Measurements from ENCODE around the gene CRTAP. TPM values are rescaled to one million over a fixed set of nuclear protein-coding genes. Genes with fewer than 3 reads are reported as not detected.

The CRTAP gene
- total and polyA plus RNA-seq, 2 experiments from 2014 or later, result 71.9 to 210 TPM

DNA sequence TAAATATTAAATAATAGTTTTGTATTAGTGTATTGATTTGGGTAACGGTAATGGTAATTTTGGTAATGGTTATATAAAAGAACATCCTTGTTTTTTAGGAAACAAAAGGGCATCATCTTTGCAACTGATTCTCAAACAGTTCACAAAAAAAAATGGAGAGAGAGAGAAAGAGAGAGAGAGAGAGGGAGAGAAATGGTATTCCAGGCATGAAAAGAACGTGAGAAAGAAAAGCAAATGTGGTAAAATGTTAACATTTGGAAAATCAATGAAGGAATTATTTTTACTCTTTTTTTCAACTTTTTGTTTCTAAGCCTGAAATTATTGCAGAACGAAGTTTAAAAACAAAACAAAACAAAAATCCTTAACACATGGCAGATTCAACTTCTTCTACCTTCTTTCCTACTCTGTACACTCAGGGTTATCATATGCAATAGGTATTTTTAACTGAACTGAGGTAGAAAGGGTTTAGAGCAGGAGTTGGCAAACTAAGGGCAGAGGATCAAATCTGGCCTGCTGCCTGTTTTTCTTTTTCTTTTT lies 14.6 kb upstream of the CRTAP start (continued):
- TF ChIP-seq, protein P1, sequence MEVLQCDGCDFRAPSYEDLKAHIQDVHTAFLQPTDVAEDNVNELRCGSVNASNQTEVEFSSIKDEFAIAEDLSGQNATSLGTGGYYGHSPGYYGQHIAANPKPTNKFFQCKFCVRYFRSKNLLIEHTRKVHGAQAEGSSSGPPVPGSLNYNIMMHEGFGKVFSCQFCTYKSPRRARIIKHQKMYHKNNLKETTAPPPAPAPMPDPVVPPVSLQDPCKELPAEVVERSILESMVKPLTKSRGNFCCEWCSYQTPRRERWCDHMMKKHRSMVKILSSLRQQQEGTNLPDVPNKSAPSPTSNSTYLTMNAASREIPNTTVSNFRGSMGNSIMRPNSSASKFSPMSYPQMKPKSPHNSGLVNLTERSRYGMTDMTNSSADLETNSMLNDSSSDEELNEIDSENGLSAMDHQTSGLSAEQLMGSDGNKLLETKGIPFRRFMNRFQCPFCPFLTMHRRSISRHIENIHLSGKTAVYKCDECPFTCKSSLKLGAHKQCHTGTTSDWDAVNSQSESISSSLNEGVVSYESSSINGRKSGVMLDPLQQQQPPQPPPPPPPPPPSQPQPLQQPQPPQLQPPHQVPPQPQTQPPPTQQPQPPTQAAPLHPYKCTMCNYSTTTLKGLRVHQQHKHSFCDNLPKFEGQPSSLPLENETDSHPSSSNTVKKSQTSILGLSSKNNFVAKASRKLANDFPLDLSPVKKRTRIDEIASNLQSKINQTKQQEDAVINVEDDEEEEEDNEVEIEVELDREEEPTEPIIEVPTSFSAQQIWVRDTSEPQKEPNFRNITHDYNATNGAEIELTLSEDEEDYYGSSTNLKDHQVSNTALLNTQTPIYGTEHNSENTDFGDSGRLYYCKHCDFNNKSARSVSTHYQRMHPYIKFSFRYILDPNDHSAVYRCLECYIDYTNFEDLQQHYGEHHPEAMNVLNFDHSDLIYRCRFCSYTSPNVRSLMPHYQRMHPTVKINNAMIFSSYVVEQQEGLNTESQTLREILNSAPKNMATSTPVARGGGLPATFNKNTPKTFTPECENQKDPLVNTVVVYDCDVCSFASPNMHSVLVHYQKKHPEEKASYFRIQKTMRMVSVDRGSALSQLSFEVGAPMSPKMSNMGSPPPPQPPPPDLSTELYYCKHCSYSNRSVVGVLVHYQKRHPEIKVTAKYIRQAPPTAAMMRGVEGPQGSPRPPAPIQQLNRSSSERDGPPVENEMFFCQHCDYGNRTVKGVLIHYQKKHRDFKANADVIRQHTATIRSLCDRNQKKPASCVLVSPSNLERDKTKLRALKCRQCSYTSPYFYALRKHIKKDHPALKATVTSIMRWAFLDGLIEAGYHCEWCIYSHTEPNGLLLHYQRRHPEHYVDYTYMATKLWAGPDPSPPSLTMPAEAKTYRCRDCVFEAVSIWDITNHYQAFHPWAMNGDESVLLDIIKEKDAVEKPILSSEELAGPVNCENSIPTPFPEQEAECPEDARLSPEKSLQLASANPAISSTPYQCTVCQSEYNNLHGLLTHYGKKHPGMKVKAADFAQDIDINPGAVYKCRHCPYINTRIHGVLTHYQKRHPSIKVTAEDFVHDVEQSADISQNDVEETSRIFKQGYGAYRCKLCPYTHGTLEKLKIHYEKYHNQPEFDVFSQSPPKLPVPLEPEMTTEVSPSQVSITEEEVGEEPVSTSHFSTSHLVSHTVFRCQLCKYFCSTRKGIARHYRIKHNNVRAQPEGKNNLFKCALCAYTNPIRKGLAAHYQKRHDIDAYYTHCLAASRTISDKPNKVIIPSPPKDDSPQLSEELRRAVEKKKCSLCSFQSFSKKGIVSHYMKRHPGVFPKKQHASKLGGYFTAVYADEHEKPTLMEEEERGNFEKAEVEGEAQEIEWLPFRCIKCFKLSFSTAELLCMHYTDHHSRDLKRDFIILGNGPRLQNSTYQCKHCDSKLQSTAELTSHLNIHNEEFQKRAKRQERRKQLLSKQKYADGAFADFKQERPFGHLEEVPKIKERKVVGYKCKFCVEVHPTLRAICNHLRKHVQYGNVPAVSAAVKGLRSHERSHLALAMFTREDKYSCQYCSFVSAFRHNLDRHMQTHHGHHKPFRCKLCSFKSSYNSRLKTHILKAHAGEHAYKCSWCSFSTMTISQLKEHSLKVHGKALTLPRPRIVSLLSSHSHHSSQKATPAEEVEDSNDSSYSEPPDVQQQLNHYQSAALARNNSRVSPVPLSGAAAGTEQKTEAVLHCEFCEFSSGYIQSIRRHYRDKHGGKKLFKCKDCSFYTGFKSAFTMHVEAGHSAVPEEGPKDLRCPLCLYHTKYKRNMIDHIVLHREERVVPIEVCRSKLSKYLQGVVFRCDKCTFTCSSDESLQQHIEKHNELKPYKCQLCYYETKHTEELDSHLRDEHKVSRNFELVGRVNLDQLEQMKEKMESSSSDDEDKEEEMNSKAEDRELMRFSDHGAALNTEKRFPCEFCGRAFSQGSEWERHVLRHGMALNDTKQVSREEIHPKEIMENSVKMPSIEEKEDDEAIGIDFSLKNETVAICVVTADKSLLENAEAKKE (CRISPR knock-in tag; IDR thresholded peaks at IDR 0.05), result no peak
- TF ChIP-seq CREB1 (CRISPR knock-in tag; IDR thresholded peaks at IDR 0.05; ENCODE audit: low read depth), result no peak
- no peak for TF ChIP-seq JUNB (IDR thresholded peaks at IDR 0.05; ENCODE audit: unreplicated experiment)
- no peak for TF ChIP-seq ZNF331 (CRISPR knock-in tag; IDR thresholded peaks at IDR 0.05; ENCODE audit: low read depth)

DNA sequence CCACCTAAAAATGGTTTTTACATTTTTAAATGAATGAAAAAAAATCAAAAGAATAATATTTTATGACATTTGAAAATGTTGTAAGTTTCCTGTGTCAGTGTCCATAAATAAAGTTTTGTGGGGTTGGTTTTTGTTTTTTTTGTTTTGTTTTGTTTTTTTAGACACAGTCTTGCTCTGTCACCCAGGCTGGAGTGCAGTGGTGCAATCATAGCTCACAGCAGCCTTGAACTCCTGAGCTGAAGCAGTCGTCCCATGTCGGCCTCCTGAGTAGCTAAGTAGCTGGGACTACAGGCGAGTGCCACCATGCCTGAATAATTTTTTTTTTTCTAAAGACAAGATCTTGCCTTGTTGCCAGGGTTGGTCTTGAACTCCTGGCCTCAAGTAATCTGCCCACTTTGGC lies 14.1 kb upstream of the CRTAP start:
- Histone ChIP-seq H2AFZ (no peak overlapping the region), H3K36me3 (ENCODE audit: insufficient read depth) (no peaks in the 10 kb centered on the region), H3K27ac (ENCODE audit: low read depth) (no peak overlapping the region), H3F3A (replicated peaks; ENCODE audit: low read depth) (0 out of 2 replicates have a peak, but pooled peaks cover 5% of the 10 kb centered on the region), H4K20me1 (replicated peaks; ENCODE audit: insufficient read depth) (peaks cover 4% of the 10 kb centered on the region; the same call in 1 of the 2 replicates), H3K9me2 (ENCODE audit: insufficient read depth) (no peaks in the 10 kb centered on the region), H3K4me3 (no peak overlapping the region), H3K27me3 (ENCODE audit: insufficient read depth) (no peaks in the 10 kb centered on the region), H3K79me2 (replicated peaks; ENCODE audit: insufficient read depth) (peaks cover 17% of the 10 kb centered on the region), H3K4me1 (ENCODE audit: insufficient read depth) (peaks cover 22% of the 10 kb centered on the region), H3K4me2 (no peak overlapping the region)
- ATAC-seq, result no peak
- Mint-ChIP-seq H3K4me1 (peaks cover 16% of the 10 kb centered on the region), H3K4me3 (no peak overlapping the region), H3K27ac (no peak overlapping the region), H3K36me3 (ENCODE audit: low read depth) (no peaks in the 10 kb centered on the region), H3K9me3 (no peaks in the 10 kb centered on the region), H3K27me3 (ENCODE audit: insufficient read depth, low read depth, poor library complexity) (peaks cover 13% of the 10 kb centered on the region)
- TF ChIP-seq ZNF331 (CRISPR knock-in tag; IDR thresholded peaks at IDR 0.05; ENCODE audit: low read depth) (no peak), EZH2 (IDR thresholded peaks at IDR 0.05; ENCODE audit: low read depth, unreplicated experiment) (no peak)
- DNase-seq (ENCODE audit: low spot score), result no peak
